Measurements from ENCODE around the gene RASA3. TPM values are rescaled to one million over a fixed set of nuclear protein-coding genes. Genes with fewer than 3 reads are reported as not detected.

RASA3 gene
- total RNA-seq, 1 donor from 2014 or later, result 9.3 TPM

DNA sequence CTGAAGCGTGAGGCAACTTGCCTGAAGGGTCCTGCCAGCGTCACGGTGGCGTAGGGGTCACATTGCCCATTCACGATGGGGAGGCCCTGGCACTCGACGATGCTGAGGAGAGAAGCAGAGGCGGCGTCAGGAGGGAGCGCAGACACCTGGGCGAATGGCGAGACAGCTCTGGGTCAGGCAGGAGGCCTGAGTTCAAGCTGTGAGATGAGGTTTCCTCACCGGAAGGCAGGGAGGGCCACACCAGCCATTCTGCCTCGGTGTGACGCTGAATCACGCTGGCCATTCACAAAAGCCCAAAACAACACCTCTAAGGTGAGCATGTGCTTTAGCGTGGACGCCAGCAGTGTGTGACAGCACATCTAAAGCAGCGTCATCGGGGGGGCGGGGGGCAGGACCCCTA lies 104.6 kb downstream of the RASA3 start:
- Mint-ChIP-seq H3K4me3 (no peak overlapping the region), H3K4me1 (ENCODE audit: unreplicated experiment) (peaks cover 17% of the 10 kb centered on the region), H3K36me3 (no peaks in the 10 kb centered on the region), H3K9me3 (no peaks in the 10 kb centered on the region), H3K27ac (no peak overlapping the region), H3K27me3 (no peaks in the 10 kb centered on the region)
- DNase-seq (ENCODE audit: extremely low spot score, unreplicated experiment), result no peak
- TF ChIP-seq CTCF (conservative IDR thresholded peaks at IDR 0.05), result no peak

DNA sequence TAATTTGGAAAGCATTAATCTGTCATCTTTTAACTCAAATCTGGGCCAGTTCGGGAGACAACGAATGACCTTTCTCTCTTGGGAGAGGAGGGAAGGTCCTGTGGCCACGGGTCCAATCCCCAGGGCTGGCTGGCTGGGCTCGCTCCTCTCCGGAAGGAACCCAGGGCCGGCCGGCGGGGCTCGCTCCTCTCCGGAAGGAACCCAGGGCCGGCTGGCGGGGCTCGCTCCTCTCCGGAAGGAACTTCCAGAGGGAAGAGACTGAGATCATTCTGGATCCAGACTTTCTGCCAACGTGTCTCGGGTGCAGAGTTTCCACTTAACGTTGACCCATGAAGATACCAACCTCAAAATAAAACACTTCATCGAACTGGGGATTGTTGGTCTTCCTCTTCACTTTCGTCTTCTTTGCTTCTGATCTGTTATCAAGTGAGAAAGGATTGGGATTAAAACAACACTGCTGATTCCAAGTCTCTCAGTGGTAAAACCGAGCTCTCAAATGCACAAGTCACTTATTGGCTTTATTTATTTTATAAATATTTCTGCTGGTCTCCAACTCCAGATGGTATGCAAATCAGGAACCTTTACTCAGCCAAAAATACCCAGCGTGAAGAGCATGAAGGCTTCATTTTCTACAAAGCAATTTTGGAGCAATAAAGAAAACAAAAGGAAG lies 105.2 kb downstream of the RASA3 start:
- Mint-ChIP-seq H3K4me3 (no peak overlapping the region), H3K4me1 (ENCODE audit: unreplicated experiment) (peaks cover 14% of the 10 kb centered on the region), H3K9me3 (no peaks in the 10 kb centered on the region), H3K36me3 (no peaks in the 10 kb centered on the region), H3K27me3 (no peaks in the 10 kb centered on the region), H3K27ac (no peak overlapping the region)
- TF ChIP-seq CTCF (conservative IDR thresholded peaks at IDR 0.05), result no peak
- no peak for DNase-seq (ENCODE audit: extremely low spot score, unreplicated experiment)

GRCh38 chr13:114026481-114026880 lies 105.9 kb downstream of the RASA3 start:
- DNase-seq (ENCODE audit: extremely low spot score, unreplicated experiment), result no peak
- no peak overlapping the region for H3K4me3 Mint-ChIP-seq
- peaks cover 11% of the 10 kb centered on the region for H3K4me1 Mint-ChIP-seq (ENCODE audit: unreplicated experiment)
- no peaks in the 10 kb centered on the region for H3K36me3 Mint-ChIP-seq
- no peak for TF ChIP-seq CTCF (conservative IDR thresholded peaks at IDR 0.05)
- H3K27me3 Mint-ChIP-seq, result no peaks in the 10 kb centered on the region
- H3K9me3 Mint-ChIP-seq, result no peaks in the 10 kb centered on the region
- no peak overlapping the region for H3K27ac Mint-ChIP-seq

DNA sequence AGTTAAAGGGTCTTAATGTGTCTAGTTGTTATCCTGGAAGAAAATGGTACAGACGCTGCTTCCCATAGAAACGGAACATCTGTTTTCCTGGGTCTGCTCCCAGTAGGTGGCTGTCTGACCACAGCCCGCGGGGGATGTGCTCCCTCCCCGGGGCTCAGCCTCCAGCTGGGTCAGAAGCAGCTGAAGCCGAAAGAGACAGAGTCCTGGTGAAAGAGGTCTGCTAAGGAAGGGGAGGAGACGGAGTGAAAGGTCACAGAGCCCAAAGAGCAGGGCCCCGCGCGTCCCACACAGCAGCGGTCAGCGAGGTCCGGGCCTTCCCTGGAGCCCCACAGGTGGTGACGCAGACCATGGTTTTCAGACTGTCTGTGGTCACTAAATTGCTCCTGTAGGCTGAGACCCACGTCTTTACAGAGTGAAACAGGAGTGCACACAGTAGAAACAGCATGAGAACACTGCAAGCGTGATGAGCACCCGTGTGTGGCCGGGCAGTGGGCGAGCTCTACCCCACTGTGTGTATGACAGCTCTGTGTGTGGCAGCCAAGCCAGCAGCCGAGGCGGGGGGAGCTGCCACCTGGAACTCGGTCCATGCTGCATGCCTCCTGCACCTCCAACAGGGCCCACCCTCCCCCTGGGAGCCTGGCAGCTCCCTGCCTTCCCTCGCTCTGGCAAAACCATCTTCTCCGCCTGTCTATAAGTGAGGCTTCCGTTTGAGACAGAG lies 106.5 kb downstream of the RASA3 start:
- no peak overlapping the region for H3K4me3 Mint-ChIP-seq
- TF ChIP-seq CTCF (conservative IDR thresholded peaks at IDR 0.05), result no peak
- no peak for DNase-seq (ENCODE audit: extremely low spot score, unreplicated experiment)
- peak overlapping the region; percentile 46 for H3K27ac Mint-ChIP-seq
- H3K27me3 Mint-ChIP-seq, result no peaks in the 10 kb centered on the region
- H3K9me3 Mint-ChIP-seq, result no peaks in the 10 kb centered on the region
- no peaks in the 10 kb centered on the region for H3K36me3 Mint-ChIP-seq
- peaks cover 8% of the 10 kb centered on the region for H3K4me1 Mint-ChIP-seq (ENCODE audit: unreplicated experiment)

- Mint-ChIP-seq H3K4me1 (ENCODE audit: unreplicated experiment) (peaks cover 3% of the 10 kb centered on the region), H3K27me3 (no peaks in the 10 kb centered on the region), H3K27ac (peak overlapping the region; percentile 46), H3K36me3 (no peaks in the 10 kb centered on the region), H3K9me3 (no peaks in the 10 kb centered on the region), H3K4me3 (no peak overlapping the region)
- DNase-seq (ENCODE audit: extremely low spot score, unreplicated experiment), result no peak
- TF ChIP-seq CTCF (conservative IDR thresholded peaks at IDR 0.05), result no peak
Measured at GRCh38 chr13:114025405-114025713, 107.1 kb downstream of the RASA3 start.
